Fibroblast of skin of left quadriceps (primary cell): ENCODE data around the gene CA11.
A peak's percentile ranks its signal among the peaks of the same experiment; 100 is the strongest.

Experiments
- DNase-seq, 2 experiments: peaks; one replicate each; pipeline ENCODE4 v3.0.0-alpha.2; 2013; ENCODE audit warnings: low read depth in 2 of 2

CA11 gene

DNA sequence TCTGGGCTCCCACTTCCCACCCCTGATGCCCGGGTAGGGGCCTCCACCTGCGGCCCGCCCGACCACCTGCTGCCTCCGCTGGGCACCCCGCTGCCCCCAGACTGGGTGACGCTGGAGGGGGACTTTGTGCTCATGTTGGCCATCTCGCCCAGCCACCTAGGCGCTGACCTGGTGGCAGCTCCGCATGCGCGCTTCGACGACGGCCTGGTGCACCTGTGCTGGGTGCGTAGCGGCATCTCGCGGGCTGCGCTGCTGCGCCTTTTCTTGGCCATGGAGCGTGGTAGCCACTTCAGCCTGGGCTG is 16.7 kb downstream of the CA11 start:
- DNase-seq: no peak

GRCh38 chr19:48628486-48629296 is 17.3 kb downstream of the CA11 start:
- DNase-seq: no peak

DNA sequence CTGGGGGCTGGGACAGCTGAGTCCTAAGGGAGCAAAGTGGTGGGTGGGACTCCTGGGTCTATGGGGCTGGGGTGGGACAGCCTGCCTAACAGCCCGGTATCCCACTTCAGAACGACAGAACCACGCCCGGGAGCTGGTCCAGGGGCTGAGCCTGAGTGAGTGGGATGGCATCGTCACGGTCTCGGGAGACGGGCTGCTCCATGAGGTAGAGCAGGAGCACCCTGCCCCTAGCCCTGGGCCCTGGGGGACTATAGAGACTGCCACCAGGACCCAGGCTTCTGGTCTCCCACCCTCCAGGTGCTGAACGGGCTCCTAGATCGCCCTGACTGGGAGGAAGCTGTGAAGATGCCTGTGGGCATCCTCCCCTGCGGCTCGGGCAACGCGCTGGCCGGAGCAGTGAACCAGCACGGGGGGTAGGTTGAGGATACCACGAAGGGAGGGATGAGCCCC is 18.1 kb downstream of the CA11 start:
- no peak for DNase-seq

DNA sequence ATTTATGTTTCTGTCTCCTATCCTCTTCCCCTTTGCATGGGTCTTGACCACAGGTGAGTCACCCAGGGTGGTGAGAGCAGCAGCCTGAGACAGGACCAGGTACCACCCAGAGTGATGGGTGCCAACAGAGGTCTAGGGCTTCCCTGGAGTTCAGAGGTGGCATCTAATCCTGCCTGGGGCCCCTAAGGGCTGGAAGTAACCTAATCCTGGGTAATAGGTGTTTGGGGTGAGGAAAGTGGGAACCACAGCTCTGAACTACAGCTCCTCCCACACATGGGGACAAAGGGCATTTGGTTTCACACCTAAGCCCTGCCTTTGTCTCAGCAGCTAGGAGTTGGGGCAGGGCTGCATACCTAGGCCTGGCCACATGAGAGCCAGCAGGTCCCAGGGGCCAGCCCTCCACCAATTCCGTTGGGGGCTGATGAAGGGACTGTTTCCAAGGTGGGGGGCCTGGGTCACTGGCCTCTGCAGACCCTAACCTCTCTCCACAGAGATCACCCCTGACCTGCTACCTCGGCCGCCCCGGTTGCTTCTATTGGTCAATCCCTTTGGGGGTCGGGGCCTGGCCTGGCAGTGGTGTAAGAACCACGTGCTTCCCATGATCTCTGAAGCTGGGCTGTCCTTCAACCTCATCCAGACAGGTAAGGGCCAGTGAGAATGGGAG is 18.7 kb downstream of the CA11 start:
- no peak for DNase-seq

DNA sequence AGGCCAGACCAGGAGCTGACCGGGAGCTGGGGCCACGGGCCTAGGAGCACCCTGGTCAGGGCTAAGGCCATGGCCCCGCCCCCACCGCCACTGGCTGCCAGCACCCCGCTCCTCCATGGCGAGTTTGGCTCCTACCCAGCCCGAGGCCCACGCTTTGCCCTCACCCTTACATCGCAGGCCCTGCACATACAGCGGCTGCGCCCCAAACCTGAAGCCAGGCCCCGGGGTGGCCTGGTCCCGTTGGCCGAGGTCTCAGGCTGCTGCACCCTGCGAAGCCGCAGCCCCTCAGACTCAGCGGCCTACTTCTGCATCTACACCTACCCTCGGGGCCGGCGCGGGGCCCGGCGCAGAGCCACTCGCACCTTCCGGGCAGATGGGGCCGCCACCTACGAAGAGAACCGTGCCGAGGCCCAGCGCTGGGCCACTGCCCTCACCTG is 20.1 kb downstream of the CA11 start:
- DNase-seq: no peak

GRCh38 chr19:48624791-48625723 is 20.9 kb downstream of the CA11 start:
- DNase-seq: no peak

DNA sequence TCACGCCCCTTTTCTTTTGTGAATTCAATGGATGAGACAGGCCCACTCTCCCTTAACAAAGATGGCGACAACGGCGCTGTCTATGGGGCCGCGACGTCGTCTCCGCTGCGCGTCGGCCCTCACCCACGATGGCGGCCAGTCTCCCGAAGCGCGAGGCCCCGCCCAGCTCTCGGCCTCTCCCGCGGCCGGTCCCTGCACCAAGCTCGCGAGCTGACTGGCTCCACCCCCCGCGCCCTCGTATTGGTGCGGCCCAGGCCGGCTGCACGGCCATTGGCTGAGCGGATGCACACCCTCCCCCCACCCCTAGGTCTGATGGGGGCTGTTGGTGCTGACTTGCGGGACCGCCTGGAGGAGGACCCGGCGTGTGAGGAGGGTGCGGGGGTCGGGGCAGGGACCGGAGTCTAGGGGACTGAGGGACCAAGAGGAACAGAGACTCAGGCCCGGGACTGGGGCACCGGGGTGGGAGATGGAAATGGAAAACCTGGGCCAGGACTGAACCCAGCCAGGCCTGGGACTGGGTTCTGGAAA is 21.9 kb downstream of the CA11 start:
- DNase-seq: peak; percentile 95 to 96

DNA sequence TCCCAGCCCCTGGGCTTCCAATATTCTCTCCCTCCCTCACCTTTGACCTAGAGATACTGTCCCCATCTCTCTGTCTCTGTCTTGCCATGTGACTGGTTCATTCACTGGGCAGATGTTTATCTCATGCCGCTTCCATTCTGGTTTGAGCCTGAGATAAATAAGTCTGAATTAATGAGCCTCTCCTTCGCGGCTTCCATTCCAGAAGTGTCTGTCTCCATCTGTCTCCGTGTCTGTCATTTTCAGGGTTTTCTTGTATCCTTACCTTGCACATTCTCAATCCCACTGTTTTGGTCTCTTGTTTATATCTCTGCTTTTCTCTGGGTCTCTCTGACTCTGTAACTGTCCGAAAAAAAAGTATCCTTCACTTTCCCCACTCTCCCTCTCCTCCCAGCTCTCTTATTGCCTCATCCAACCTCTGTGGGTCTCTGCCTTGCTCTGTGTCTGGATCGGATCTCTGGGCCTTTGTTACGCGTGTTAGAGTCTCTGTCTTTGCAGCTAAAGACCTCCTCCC is 22.4 kb downstream of the CA11 start:
- no peak for DNase-seq

- DNase-seq: no peak
These were observed 26.0 kb downstream of the CA11 start for GRCh38 chr19:48619692-48620585.

- peak; percentile 99 for DNase-seq
These were observed 26.9 kb downstream of the CA11 start, which contains the start of the genes RPL18 and SPHK2 for GRCh38 chr19:48618916-48619691. TSS of gene RPL18 (minus strand) at chr19:48619178. CDS start at chr19:48619143, 35 bp downstream. TSS of gene SPHK2 (plus strand) at chr19:48619506. CDS start at chr19:48620515, 1,009 bp downstream.

- no peak for DNase-seq
These were observed 27.6 kb downstream of the CA11 start for GRCh38 chr19:48618278-48618915.

GRCh38 chr19:48617146-48617937 is 28.6 kb downstream of the CA11 start:
- no peak for DNase-seq

DNA sequence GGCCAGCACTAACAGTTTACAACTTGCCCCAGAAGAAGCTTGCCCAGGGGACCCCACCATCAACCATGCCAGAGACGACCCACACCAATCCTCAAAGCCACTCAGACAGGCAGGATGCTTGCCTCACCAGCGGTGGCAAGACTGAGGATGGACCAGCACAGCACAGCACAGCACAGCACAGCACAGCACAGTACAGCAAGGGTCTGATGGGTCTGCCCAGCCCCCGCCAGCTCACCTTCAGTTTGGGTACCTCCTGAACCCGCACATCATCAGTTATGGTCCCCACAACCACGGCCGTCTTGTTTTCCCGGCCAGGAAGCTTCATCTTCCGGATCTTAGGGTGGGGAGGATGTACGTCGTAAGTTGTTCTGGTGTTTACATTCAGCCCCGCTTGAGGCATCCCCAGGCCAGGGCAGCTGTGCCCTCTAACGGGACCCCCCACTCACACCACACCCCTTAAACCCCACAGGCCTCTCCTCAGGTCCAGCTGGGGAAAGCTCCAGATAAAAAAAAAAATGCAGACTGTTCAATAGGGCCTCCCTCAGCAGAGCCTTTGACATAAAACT is 29.4 kb downstream of the CA11 start:
- DNase-seq: no peak

DNA sequence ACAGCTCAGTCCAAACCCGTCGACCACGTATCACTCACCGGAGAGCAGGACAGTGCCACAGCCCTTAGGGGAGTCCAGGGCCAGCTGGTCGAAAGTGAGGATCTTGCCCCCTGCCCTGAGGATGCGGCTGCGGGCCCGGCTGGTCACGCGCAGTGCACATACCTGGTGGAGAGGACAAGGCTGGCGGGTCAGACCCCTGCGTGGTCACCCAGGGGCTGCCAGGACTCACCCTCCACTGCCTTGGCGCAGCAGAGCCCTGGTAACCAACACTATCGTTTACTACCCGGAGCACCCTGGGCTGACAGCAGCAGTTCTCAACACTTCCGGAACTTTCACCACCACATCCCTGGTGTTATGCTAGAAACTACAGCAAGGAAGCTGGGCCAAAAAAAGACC is 29.9 kb downstream of the CA11 start:
- DNase-seq: no peak

- no peak for DNase-seq
These were observed 30.6 kb downstream of the CA11 start for GRCh38 chr19:48615231-48616040.

GRCh38 chr19:48614436-48615230 is 31.4 kb downstream of the CA11 start, which contains the start of gene FAM83E:
TSS of gene FAM83E (minus strand) at chr19:48615076. CDS start at chr19:48613372, 1,704 bp downstream.
- DNase-seq: no peak
